ENCODE results near the gene RBPJ. TPM values are rescaled to one million over a fixed set of nuclear protein-coding genes. Genes with fewer than 3 reads are reported as not detected.
"Not testable (repeated sequence)": the region's sequence is repeated elsewhere in the genome, so short reads cannot be mapped to it uniquely, and the experiment has no call there.

Gene RBPJ
- total RNA-seq, 2 donors from 2014 or later: 31.4 to 41.0 TPM

- H3K27me3 ChIP-seq: no peaks in the 10 kb centered on the region
- no peak for TF ChIP-seq CTCF (IDR thresholded peaks at IDR 0.05)
- no peaks in the 10 kb centered on the region for H3K36me3 ChIP-seq
- H3K4me3 ChIP-seq: peak overlapping the region in 1 of 2 donors; percentile 1
- H3K27ac ChIP-seq: no peak overlapping the region
- no peaks in the 10 kb centered on the region for H3K9me3 ChIP-seq
- no peak for DNase-seq (ENCODE audit: low spot score)
- peaks cover 0 to 41% of the 10 kb centered on the region in 2 donors for H3K4me1 ChIP-seq
Measured at GRCh38 chr4:26346203-26346620, 25.4 kb downstream of the RBPJ start.

GRCh38 chr4:26349496-26349895, 28.7 kb downstream of the RBPJ start:
- Histone ChIP-seq H3K4me1 (peaks cover 0 to 19% of the 10 kb centered on the region in 2 donors), H3K9me3 (no peaks in the 10 kb centered on the region), H3K36me3 (no peaks in the 10 kb centered on the region), H3K27ac (no peak overlapping the region), H3K4me3 (no peak overlapping the region), H3K27me3 (no peaks in the 10 kb centered on the region)
- TF ChIP-seq CTCF (IDR thresholded peaks at IDR 0.05): no peak
- no peak for DNase-seq (ENCODE audit: low spot score)

- Histone ChIP-seq H3K27ac (no peak overlapping the region), H3K4me3 (no peak overlapping the region), H3K9me3 (no peaks in the 10 kb centered on the region), H3K36me3 (no peaks in the 10 kb centered on the region), H3K27me3 (no peaks in the 10 kb centered on the region), H3K4me1 (peaks cover 0 to 14% of the 10 kb centered on the region in 2 donors)
- no peak for TF ChIP-seq CTCF (IDR thresholded peaks at IDR 0.05)
- no peak for DNase-seq (ENCODE audit: low spot score)
Measured at GRCh38 chr4:26351685-26352084, 30.9 kb downstream of the RBPJ start.

- Histone ChIP-seq H3K27ac (no peak overlapping the region), H3K9me3 (no peaks in the 10 kb centered on the region), H3K36me3 (no peaks in the 10 kb centered on the region), H3K4me1 (peaks cover 0 to 18% of the 10 kb centered on the region in 2 donors), H3K4me3 (no peak overlapping the region), H3K27me3 (no peaks in the 10 kb centered on the region)
- no peak for TF ChIP-seq CTCF (IDR thresholded peaks at IDR 0.05)
- no peak for DNase-seq (ENCODE audit: low spot score)
Measured at GRCh38 chr4:26354491-26354890, 33.7 kb downstream of the RBPJ start.

GRCh38 chr4:26355392-26356052, 34.7 kb downstream of the RBPJ start:
- Histone ChIP-seq H3K9me3 (no peaks in the 10 kb centered on the region), H3K27me3 (no peaks in the 10 kb centered on the region), H3K4me3 (no peak overlapping the region), H3K4me1 (peaks cover 0 to 19% of the 10 kb centered on the region in 2 donors), H3K36me3 (no peaks in the 10 kb centered on the region), H3K27ac (no peak overlapping the region)
- DNase-seq (ENCODE audit: low spot score): no peak
- TF ChIP-seq CTCF (IDR thresholded peaks at IDR 0.05): no peak

- Histone ChIP-seq H3K4me1 (peaks cover 0 to 25% of the 10 kb centered on the region in 2 donors), H3K9me3 (no peaks in the 10 kb centered on the region), H3K27me3 (no peaks in the 10 kb centered on the region), H3K27ac (no peak overlapping the region), H3K4me3 (no peak overlapping the region), H3K36me3 (no peaks in the 10 kb centered on the region)
- no peak for TF ChIP-seq CTCF (IDR thresholded peaks at IDR 0.05)
- no peak for DNase-seq (ENCODE audit: low spot score)
Measured at GRCh38 chr4:26356081-26356501, 35.3 kb downstream of the RBPJ start.

- peak overlapping the region in 1 of 2 donors; percentile 11 for H3K4me3 ChIP-seq
- H3K4me1 ChIP-seq: peaks cover 0 to 25% of the 10 kb centered on the region in 2 donors
- DNase-seq (ENCODE audit: low spot score); H3K27me3 ChIP-seq; H3K27ac ChIP-seq; H3K36me3 ChIP-seq; H3K9me3 ChIP-seq: not testable (repeated sequence)
Measured at GRCh38 chr4:26359521-26359920, 38.7 kb downstream of the RBPJ start.

Measured in right atrium auricular region (tissue), 2 donors.